HepG2 (cell line): ENCODE measurements around the gene PDIA2. TPM values are rescaled to one million over a fixed set of nuclear protein-coding genes. Genes with fewer than 3 reads are reported as not detected.

Source experiments
- KDM5B ChIP-seq: sonication (generic); formaldehyde crosslinking; IDR thresholded peaks from 2 replicates; pipeline ENCODE4 v1.4.0; 2020; ENCODE audit warnings: missing genetic modification reagents, mild to moderate bottlenecking, borderline replicate concordance
- MYC ChIP-seq: sonication (generic); formaldehyde crosslinking; IDR thresholded peaks from 2 replicates; pipeline ENCODE4 v1.9.0; 2021; ENCODE audit warnings: missing genetic modification reagents, borderline replicate concordance
- SETDB1 ChIP-seq: sonication (generic); formaldehyde crosslinking; IDR thresholded peaks from 2 replicates; pipeline ENCODE4 v1.5.1; 2020; ENCODE audit warnings: missing genetic modification reagents, mild to moderate bottlenecking, borderline replicate concordance
- SIN3A ChIP-seq: IDR thresholded peaks from 2 replicates; pipeline ENCODE4 v1.6.1; 2011; ENCODE audit warnings: low read depth, mild to moderate bottlenecking, control low read depth, low read length, borderline replicate concordance
- SIN3B ChIP-seq: fragments of 150-350 bp; IDR thresholded peaks from 2 replicates; pipeline ENCODE4 v1.6.1; 2014; ENCODE audit warnings: low read length
- SPEN ChIP-seq: sonication (generic); formaldehyde crosslinking; IDR thresholded peaks from 2 replicates; pipeline ENCODE4 v1.5.1; 2020; ENCODE audit warnings: low read depth, mild to moderate bottlenecking, missing genetic modification reagents
- SRF ChIP-seq: IDR thresholded peaks from 2 replicates; pipeline ENCODE4 v1.6.1; 2011; ENCODE audit warnings: mild to moderate bottlenecking, low read depth, low read length, moderate library complexity
- TCF7 ChIP-seq: sonication (generic); IDR thresholded peaks from 2 replicates; pipeline ENCODE4 v1.6.1; 2016; ENCODE audit warnings: antibody characterized with exemption, low read depth
- ZNF550 ChIP-seq: sonication (generic); formaldehyde crosslinking; IDR thresholded peaks from 2 replicates; pipeline ENCODE4 v1.4.0; 2020; ENCODE audit warnings: mild to moderate bottlenecking, missing genetic modification reagents, borderline replicate concordance
- polyA plus RNA-seq, 8 experiments: library from polyadenylated mRNA; depleted of rRNA in 3 of 8; stranded (reverse) in 7 of 8; unstranded in 1 of 8; fragments of >200 nt; fragmentation: Illumina TruSeq in 4 of 8; extraction: Trizol in 4 of 8; gene quantifications; 2 replicates each; pipeline versions ENCODE4 v1.2.1 to v1.2.3, GENCODE V29; 2011 to 2016; ENCODE audit warnings: low read depth in 4 of 8, missing spikeins in 1 of 8, mixed read lengths in 1 of 8; ENCODE audit not compliant: insufficient read depth in 1 of 8
- total RNA-seq, 5 experiments: library from RNA; depleted of rRNA; stranded (reverse); fragments of >200 nt; fragmentation: Illumina TruSeq; extraction: Trizol; gene quantifications; 2 replicates each; pipeline ENCODE4 v1.2.3, GENCODE V29; 2016; ENCODE audit warnings: low read depth in 1 of 5
- TF ChIP-seq, protein P1 (sequence below): sonication (generic); formaldehyde crosslinking; IDR thresholded peaks from 2 replicates; pipeline ENCODE4 v1.5.0; 2020; ENCODE audit warnings: mild to moderate bottlenecking, low read depth, missing genetic modification reagents, borderline replicate concordance
- TF ChIP-seq, protein P2 (sequence below): sonication (generic); formaldehyde crosslinking; IDR thresholded peaks from 2 replicates; pipeline ENCODE4 v1.4.0; 2020; ENCODE audit warnings: missing genetic modification reagents
- TF ChIP-seq, protein P3 (sequence below): sonication (generic); formaldehyde crosslinking; IDR thresholded peaks from 2 replicates; pipeline ENCODE4 v1.9.0; 2022; ENCODE audit warnings: missing genetic modification reagents, mild to moderate bottlenecking, borderline replicate concordance
- TF ChIP-seq, protein P4 (sequence below), 2 experiments: fragments of 450-650 bp in 1 of 2; sonication (generic) in 1 of 2; formaldehyde crosslinking; IDR thresholded peaks; 2 replicates each; pipeline versions ENCODE4 v1.5.0 to v1.8.0; 2020 to 2022; ENCODE audit warnings: mild to moderate bottlenecking in 1 of 2, missing genetic modification reagents in 1 of 2
- TF ChIP-seq, protein P5 (sequence below): IDR thresholded peaks from 2 replicates; pipeline ENCODE4 v1.6.1; 2012; ENCODE audit warnings: inconsistent platforms
- TF ChIP-seq, protein P6 (sequence below): sonication (generic); formaldehyde crosslinking; IDR thresholded peaks from 2 replicates; pipeline ENCODE4 v1.5.0; 2020; ENCODE audit warnings: mild to moderate bottlenecking, missing genetic modification reagents, borderline replicate concordance

The PDIA2 gene
- total and polyA plus RNA-seq, 2 of the 13 experiments (the other 11 are each of a cell fraction or from before 2014, with no cell fraction given): 0.35 to 1.9 TPM

DNA sequence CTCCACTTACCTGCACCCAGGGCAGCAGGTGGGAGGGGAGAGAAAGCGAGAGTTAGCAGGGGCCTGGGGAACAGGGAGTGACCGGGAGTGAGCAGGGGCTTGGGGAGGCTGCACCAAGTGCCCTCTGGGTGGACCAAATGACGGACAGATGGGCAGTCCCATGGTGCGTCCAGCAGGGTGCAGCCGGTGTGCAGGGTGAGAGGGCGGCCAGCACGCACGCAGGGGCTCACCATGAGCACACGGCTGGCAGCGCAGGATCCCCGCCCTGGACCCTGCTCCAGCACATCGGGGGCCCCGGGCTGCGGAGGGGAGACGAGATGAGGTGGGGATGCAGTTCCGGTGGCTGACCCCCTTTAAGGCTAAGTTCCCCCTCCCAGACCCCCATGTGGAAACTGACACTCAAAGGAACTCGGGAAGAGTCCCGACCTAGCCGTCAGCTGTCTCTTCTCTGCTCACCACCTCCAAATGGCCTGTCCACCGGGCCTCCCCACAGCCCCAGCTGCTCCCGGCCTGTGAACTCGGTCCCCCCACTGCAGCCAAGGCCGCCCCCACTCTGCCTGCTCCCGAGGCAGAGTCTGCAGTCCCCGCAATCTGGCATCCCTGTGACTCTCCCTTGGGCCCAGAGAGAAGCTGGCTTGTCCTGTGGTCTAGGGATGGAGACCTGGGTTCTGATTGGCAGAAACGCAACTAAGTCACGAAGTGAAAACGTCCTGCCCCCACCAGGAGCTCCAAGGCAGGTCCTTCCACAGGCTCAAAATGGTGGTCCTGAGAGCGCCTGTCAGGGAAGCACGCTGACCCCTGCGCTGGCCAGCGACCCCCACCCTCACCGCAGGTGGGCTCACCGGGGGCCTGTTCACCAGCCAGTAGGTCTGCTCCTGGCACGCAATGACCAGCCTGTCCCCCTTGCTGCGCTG lies 10.1 kb upstream of the PDIA2 start (continued):
- TF ChIP-seq, protein P1, sequence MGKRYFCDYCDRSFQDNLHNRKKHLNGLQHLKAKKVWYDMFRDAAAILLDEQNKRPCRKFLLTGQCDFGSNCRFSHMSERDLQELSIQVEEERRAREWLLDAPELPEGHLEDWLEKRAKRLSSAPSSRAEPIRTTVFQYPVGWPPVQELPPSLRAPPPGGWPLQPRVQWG (CRISPR knock-in tag): no peak
- TF ChIP-seq TCF7: no peak
- TF ChIP-seq ZNF550 (CRISPR knock-in tag): no peak
- no peak for TF ChIP-seq SIN3B
- TF ChIP-seq SPEN (CRISPR knock-in tag): 0 out of 2 replicates have a peak, but pooled peaks have one; percentile 50
- TF ChIP-seq, protein P2, sequence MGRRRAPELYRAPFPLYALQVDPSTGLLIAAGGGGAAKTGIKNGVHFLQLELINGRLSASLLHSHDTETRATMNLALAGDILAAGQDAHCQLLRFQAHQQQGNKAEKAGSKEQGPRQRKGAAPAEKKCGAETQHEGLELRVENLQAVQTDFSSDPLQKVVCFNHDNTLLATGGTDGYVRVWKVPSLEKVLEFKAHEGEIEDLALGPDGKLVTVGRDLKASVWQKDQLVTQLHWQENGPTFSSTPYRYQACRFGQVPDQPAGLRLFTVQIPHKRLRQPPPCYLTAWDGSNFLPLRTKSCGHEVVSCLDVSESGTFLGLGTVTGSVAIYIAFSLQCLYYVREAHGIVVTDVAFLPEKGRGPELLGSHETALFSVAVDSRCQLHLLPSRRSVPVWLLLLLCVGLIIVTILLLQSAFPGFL: no peak
- TF ChIP-seq, protein P3, sequence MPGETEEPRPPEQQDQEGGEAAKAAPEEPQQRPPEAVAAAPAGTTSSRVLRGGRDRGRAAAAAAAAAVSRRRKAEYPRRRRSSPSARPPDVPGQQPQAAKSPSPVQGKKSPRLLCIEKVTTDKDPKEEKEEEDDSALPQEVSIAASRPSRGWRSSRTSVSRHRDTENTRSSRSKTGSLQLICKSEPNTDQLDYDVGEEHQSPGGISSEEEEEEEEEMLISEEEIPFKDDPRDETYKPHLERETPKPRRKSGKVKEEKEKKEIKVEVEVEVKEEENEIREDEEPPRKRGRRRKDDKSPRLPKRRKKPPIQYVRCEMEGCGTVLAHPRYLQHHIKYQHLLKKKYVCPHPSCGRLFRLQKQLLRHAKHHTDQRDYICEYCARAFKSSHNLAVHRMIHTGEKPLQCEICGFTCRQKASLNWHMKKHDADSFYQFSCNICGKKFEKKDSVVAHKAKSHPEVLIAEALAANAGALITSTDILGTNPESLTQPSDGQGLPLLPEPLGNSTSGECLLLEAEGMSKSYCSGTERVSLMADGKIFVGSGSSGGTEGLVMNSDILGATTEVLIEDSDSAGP: peak; percentile 49; the same call in 1 of the 2 replicates
- TF ChIP-seq SIN3A: no peak
- TF ChIP-seq, protein P4, sequence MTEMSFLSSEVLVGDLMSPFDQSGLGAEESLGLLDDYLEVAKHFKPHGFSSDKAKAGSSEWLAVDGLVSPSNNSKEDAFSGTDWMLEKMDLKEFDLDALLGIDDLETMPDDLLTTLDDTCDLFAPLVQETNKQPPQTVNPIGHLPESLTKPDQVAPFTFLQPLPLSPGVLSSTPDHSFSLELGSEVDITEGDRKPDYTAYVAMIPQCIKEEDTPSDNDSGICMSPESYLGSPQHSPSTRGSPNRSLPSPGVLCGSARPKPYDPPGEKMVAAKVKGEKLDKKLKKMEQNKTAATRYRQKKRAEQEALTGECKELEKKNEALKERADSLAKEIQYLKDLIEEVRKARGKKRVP (CRISPR knock-in tag; IDR thresholded peaks at IDR 0.05): no peak
- TF ChIP-seq, protein P5, sequence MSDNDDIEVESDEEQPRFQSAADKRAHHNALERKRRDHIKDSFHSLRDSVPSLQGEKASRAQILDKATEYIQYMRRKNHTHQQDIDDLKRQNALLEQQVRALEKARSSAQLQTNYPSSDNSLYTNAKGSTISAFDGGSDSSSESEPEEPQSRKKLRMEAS: peak; percentile 50; the same call in 1 of the 2 replicates
- no peak for TF ChIP-seq SETDB1 (CRISPR knock-in tag)
- peak; percentile 34; the same call in 1 of the 2 replicates for TF ChIP-seq MYC (CRISPR knock-in tag)
- TF ChIP-seq KDM5B (CRISPR knock-in tag): peak; percentile 18; the same call in 1 of the 2 replicates
- no peak for TF ChIP-seq SRF
- TF ChIP-seq, protein P6, sequence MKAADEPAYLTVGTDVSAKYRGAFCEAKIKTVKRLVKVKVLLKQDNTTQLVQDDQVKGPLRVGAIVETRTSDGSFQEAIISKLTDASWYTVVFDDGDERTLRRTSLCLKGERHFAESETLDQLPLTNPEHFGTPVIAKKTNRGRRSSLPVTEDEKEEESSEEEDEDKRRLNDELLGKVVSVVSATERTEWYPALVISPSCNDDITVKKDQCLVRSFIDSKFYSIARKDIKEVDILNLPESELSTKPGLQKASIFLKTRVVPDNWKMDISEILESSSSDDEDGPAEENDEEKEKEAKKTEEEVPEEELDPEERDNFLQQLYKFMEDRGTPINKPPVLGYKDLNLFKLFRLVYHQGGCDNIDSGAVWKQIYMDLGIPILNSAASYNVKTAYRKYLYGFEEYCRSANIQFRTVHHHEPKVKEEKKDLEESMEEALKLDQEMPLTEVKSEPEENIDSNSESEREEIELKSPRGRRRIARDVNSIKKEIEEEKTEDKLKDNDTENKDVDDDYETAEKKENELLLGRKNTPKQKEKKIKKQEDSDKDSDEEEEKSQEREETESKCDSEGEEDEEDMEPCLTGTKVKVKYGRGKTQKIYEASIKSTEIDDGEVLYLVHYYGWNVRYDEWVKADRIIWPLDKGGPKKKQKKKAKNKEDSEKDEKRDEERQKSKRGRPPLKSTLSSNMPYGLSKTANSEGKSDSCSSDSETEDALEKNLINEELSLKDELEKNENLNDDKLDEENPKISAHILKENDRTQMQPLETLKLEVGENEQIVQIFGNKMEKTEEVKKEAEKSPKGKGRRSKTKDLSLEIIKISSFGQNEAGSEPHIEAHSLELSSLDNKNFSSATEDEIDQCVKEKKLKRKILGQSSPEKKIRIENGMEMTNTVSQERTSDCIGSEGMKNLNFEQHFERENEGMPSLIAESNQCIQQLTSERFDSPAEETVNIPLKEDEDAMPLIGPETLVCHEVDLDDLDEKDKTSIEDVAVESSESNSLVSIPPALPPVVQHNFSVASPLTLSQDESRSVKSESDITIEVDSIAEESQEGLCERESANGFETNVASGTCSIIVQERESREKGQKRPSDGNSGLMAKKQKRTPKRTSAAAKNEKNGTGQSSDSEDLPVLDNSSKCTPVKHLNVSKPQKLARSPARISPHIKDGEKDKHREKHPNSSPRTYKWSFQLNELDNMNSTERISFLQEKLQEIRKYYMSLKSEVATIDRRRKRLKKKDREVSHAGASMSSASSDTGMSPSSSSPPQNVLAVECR (CRISPR knock-in tag): peak; percentile 35; the same call in 1 of the 2 replicates
